BLaER1 (cell line): ENCODE results near the gene RNF141.
A peak's percentile ranks its signal among the peaks of the same experiment; 100 is the strongest.

Source experiments
- H3K27ac ChIP-seq: shearing (Covaris generic); formaldehyde crosslinking; 2 replicates; pipeline ENCODE4 v1.8.1; 2022
- H3K27me3 ChIP-seq: shearing (Covaris generic); formaldehyde crosslinking; 2 replicates; pipeline ENCODE4 v1.8.1; 2022
- H3K36me3 ChIP-seq: shearing (Covaris generic); formaldehyde crosslinking; 2 replicates; pipeline ENCODE4 v1.8.1; 2022
- H3K4me1 ChIP-seq: shearing (Covaris generic); formaldehyde crosslinking; 2 replicates; pipeline ENCODE4 v1.8.1; 2022
- H3K4me2 ChIP-seq: shearing (Covaris generic); formaldehyde crosslinking; 2 replicates; pipeline ENCODE4 v1.8.1; 2022
- H3K4me3 ChIP-seq: shearing (Covaris generic); formaldehyde crosslinking; 2 replicates; pipeline ENCODE4 v1.8.1; 2022
- H3K9ac ChIP-seq: shearing (Covaris generic); formaldehyde crosslinking; 2 replicates; pipeline ENCODE4 v1.8.1; 2022
- H3K9me3 ChIP-seq: shearing (Covaris generic); formaldehyde crosslinking; 2 replicates; pipeline ENCODE4 v1.8.1; 2022
- H4K20me1 ChIP-seq: shearing (Covaris generic); formaldehyde crosslinking; 2 replicates; pipeline ENCODE4 v1.8.1; 2022
- Cebpa-rat ChIP-seq: shearing (Covaris generic); IDR thresholded peaks from 2 replicates; pipeline ENCODE4 v1.8.1; 2022

RNF141 gene

DNA sequence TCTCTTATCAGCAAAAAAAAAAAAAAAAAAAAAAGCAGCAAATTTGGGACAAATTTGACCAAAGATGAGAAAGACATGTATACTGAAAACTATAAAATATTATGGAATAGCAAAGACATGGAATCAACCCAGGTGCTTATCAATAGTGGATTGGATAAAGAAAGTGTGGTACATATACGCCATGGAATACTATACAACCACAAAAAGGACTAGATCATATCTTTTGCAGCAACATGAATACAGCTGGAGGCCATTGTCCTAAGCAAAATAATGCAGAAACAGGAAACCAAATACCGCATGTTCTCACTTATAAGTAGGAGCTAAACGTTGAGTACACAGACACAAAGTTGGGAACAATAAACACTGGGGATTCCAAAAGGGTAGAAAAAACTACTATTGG is 1.8 kb upstream of the RNF141 start:
- TF ChIP-seq Cebpa-rat, result no peak
- Histone ChIP-seq H3K36me3 (no peaks in the 10 kb centered on the region), H3K4me3 (no peak overlapping the region), H3K9ac (no peak overlapping the region), H3K4me2 (no peak overlapping the region), H4K20me1 (no peaks in the 10 kb centered on the region), H3K27ac (no peak overlapping the region), H3K9me3 (peaks cover 25% of the 10 kb centered on the region), H3K27me3 (no peaks in the 10 kb centered on the region), H3K4me1 (peaks cover 18% of the 10 kb centered on the region)

DNA sequence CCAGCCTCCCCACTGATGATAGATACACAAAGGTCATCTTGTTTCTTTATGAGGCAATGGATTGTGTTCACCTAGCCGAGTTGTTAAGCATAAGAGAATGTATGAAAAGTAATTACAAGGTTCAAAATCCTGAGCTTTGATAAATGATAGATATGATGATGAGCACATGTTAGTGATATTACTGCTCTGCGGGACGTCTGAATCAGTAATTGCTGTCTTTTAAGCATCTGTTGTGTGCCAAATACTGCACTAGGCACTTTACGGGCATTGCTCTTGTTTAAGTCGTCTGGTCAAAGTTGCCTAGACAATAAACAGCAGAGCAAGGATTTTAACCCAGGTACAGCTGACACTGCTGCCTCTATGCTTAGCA is 559 bp upstream of the RNF141 start:
- peak overlapping the region; percentile 93; the same call in 1 of the 2 replicates for H3K4me3 ChIP-seq
- H3K9ac ChIP-seq, result no peak overlapping the region
- no peaks in the 10 kb centered on the region for H3K27me3 ChIP-seq
- H3K27ac ChIP-seq, result no peak overlapping the region
- TF ChIP-seq Cebpa-rat, result no peak
- H3K9me3 ChIP-seq, result peaks cover 25% of the 10 kb centered on the region
- H3K36me3 ChIP-seq, result no peaks in the 10 kb centered on the region
- H3K4me2 ChIP-seq, result peak overlapping the region; percentile 95
- peaks cover 18% of the 10 kb centered on the region for H3K4me1 ChIP-seq
- H4K20me1 ChIP-seq, result peaks cover 7% of the 10 kb centered on the region; the same call in 1 of the 2 replicates

GRCh38 chr11:10540546-10540914 is 457 bp downstream of the RNF141 start:
- Histone ChIP-seq H3K36me3 (no peaks in the 10 kb centered on the region), H3K27ac (peak overlapping the region; percentile 78), H3K9ac (peak overlapping the region; percentile 90), H3K4me2 (peak overlapping the region; percentile 95), H3K4me1 (peaks cover 18% of the 10 kb centered on the region), H3K4me3 (peak overlapping the region; percentile 93), H3K9me3 (peaks cover 25% of the 10 kb centered on the region), H3K27me3 (no peaks in the 10 kb centered on the region), H4K20me1 (peaks cover 14% of the 10 kb centered on the region; the same call in 1 of the 2 replicates)
- no peak for TF ChIP-seq Cebpa-rat

DNA sequence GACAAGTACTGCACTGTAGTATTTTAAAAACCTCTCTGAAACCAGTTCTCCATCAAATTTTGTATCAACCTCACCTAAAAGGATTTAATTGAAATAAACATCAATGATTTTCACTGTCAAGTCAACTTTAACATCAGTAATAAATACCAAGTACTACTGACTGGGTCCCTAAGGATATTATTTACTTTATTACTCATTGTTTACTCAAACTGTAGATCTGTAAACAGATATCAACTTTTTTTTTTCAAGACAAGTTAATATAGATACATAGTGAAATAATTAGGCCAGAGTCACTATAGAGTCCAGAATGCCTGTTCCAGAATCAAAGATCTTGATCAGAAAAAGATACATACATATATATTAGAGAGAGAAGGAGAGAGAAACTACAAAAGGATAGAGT is 1.6 kb downstream of the RNF141 start:
- peaks cover 9% of the 10 kb centered on the region for H3K4me1 ChIP-seq
- peaks cover 16% of the 10 kb centered on the region for H3K9me3 ChIP-seq
- no peaks in the 10 kb centered on the region for H3K27me3 ChIP-seq
- no peak overlapping the region for H3K27ac ChIP-seq
- peaks cover 14% of the 10 kb centered on the region; the same call in 1 of the 2 replicates for H4K20me1 ChIP-seq
- H3K4me3 ChIP-seq, result no peak overlapping the region
- H3K9ac ChIP-seq, result no peak overlapping the region
- H3K36me3 ChIP-seq, result no peaks in the 10 kb centered on the region
- no peak for TF ChIP-seq Cebpa-rat
- H3K4me2 ChIP-seq, result no peak overlapping the region

DNA sequence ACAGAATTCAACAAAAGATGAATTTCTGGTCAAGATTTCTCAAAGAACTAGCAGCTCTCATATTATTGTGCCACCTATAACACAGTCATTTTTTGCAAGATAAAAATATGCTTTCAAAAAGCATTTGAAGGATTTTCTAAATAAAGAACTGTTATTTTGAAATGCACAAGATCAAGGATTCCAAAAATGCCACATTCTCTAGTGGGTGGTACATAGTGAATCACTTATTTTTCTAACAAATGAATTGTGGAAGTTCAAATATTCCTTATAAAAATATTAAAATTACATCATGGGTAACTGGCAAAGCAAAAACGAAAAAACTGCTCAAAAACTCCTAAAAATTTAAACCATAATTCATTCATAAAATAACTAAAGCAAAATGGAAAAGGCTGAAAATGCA is 2.1 kb downstream of the RNF141 start:
- Histone ChIP-seq H3K27ac (no peak overlapping the region), H3K9me3 (peaks cover 12% of the 10 kb centered on the region), H3K27me3 (no peaks in the 10 kb centered on the region), H3K9ac (no peak overlapping the region), H3K4me1 (peaks cover 9% of the 10 kb centered on the region), H3K36me3 (no peaks in the 10 kb centered on the region), H3K4me2 (no peak overlapping the region), H3K4me3 (no peak overlapping the region), H4K20me1 (peaks cover 14% of the 10 kb centered on the region; the same call in 1 of the 2 replicates)
- no peak for TF ChIP-seq Cebpa-rat

DNA sequence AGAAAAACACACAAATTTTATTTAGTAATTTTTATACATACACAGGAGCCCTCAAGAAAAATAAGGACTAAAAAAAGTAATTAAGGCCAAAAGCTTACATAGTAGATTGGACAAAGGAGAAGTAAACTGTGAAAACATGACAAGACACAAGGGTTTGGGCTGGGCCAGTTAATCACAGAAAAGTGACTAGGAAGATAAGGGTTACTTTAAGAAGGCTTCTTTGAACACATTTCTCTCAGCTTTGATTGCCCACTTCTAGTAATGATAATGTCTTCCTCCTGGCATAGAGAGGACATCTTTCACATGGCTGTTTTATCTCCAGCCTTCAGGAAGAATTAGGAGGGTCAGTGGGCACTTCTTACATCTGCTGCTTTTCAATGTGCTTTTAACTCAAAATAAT is 3.4 kb downstream of the RNF141 start:
- Histone ChIP-seq H3K27me3 (no peaks in the 10 kb centered on the region), H3K4me1 (peaks cover 9% of the 10 kb centered on the region), H3K27ac (no peak overlapping the region), H4K20me1 (peaks cover 14% of the 10 kb centered on the region; the same call in 1 of the 2 replicates), H3K36me3 (peaks cover 5% of the 10 kb centered on the region; the same call in 1 of the 2 replicates), H3K4me3 (no peak overlapping the region), H3K9me3 (0 out of 2 replicates have a peak, but pooled peaks cover under 1% of the 10 kb centered on the region), H3K4me2 (no peak overlapping the region), H3K9ac (no peak overlapping the region)
- TF ChIP-seq Cebpa-rat, result no peak

DNA sequence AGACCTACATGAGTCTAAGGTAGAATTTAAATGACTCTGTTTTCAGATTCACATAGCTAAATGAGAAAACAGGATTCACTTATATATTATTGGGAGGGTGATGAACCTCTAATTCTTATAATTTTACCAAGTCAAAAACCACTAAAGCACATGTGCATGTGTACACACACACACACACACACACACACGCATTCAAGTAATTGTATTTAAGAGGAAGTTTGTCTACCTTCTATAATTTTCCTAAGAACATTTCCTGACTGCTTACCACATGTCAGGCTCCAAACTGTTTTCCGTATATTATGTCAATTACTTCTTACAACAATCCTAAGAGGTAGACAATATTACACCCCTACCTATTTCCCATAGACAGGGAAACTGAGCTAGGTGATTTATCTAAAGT is 6.7 kb downstream of the RNF141 start:
- H4K20me1 ChIP-seq, result peaks cover 14% of the 10 kb centered on the region; the same call in 1 of the 2 replicates
- H3K4me2 ChIP-seq, result no peak overlapping the region
- H3K4me3 ChIP-seq, result no peak overlapping the region
- peaks cover 18% of the 10 kb centered on the region for H3K36me3 ChIP-seq
- TF ChIP-seq Cebpa-rat, result no peak
- no peaks in the 10 kb centered on the region for H3K4me1 ChIP-seq
- no peak overlapping the region for H3K9ac ChIP-seq
- no peaks in the 10 kb centered on the region for H3K9me3 ChIP-seq
- no peaks in the 10 kb centered on the region for H3K27me3 ChIP-seq
- no peak overlapping the region for H3K27ac ChIP-seq

DNA sequence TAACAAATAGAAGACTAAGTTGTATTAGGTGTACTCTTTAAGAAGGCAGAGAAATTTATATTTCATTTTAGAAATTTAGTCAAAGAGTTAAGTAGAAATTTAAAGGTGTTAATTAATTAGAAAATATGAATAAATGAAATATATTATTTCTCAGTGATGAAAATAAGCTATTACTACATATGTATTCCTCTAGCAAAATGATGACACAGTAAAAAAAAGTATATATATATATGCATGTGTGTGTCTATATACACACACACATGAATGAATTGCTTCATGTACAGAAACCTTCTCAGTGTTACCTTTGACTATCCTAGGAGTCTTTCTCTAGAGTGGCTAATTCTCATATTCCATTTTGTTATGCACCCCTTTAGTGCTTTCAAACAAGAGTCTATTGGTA is 7.7 kb downstream of the RNF141 start:
- TF ChIP-seq Cebpa-rat, result no peak
- H3K4me2 ChIP-seq, result no peak overlapping the region
- no peaks in the 10 kb centered on the region for H3K9me3 ChIP-seq
- H3K36me3 ChIP-seq, result peaks cover 26% of the 10 kb centered on the region
- peaks cover 14% of the 10 kb centered on the region; the same call in 1 of the 2 replicates for H4K20me1 ChIP-seq
- H3K27me3 ChIP-seq, result no peaks in the 10 kb centered on the region
- H3K27ac ChIP-seq, result no peak overlapping the region
- H3K4me1 ChIP-seq, result no peaks in the 10 kb centered on the region
- H3K9ac ChIP-seq, result no peak overlapping the region
- no peak overlapping the region for H3K4me3 ChIP-seq

DNA sequence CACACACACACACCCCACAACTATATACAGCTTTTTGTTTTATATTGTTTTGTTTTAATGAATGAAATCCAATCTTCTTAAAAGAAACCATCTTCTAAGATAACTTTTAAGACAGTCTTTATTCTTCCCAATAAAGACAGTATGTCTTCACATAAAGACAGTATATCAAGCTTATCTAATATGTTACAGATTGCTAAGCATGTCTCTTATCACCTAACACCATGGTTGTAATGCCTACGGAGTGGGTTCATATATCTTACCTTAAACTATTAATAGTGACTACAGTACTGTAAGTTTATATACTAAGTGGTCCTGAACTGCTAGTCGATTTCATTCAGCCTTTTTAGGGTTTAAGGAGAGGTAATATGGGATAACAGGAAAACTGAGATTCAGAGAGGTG is 8.5 kb downstream of the RNF141 start:
- Histone ChIP-seq H3K36me3 (peaks cover 28% of the 10 kb centered on the region), H3K27ac (no peak overlapping the region), H3K4me2 (no peak overlapping the region), H3K9ac (no peak overlapping the region), H3K27me3 (no peaks in the 10 kb centered on the region), H3K4me1 (no peaks in the 10 kb centered on the region), H3K9me3 (no peaks in the 10 kb centered on the region), H4K20me1 (peaks cover 14% of the 10 kb centered on the region; the same call in 1 of the 2 replicates), H3K4me3 (no peak overlapping the region)
- no peak for TF ChIP-seq Cebpa-rat

DNA sequence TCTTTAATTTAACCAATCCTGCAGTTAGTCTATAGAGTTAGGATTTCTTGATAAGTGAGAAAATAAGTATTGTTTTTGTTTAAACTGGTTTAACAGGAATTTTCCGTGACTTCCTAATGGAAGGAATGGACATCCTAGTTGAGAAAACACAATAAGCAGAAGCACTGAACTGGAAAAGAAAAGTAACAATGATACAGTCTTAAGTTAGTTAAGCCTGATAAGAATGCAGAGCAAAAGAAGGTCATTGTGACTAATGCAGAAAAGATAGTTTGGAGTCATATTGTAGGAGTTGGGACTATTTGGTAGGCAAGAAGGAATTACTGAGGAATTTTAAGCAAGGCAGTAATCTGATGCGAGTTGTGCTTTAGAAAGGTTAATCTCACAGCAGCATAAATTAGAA is 11.7 kb downstream of the RNF141 start:
- Histone ChIP-seq H3K4me3 (no peak overlapping the region), H3K9ac (no peak overlapping the region), H3K27ac (no peak overlapping the region), H3K4me1 (no peaks in the 10 kb centered on the region), H3K4me2 (no peak overlapping the region), H3K36me3 (peaks cover 57% of the 10 kb centered on the region), H3K9me3 (no peaks in the 10 kb centered on the region), H4K20me1 (no peaks in the 10 kb centered on the region), H3K27me3 (no peaks in the 10 kb centered on the region)
- no peak for TF ChIP-seq Cebpa-rat

DNA sequence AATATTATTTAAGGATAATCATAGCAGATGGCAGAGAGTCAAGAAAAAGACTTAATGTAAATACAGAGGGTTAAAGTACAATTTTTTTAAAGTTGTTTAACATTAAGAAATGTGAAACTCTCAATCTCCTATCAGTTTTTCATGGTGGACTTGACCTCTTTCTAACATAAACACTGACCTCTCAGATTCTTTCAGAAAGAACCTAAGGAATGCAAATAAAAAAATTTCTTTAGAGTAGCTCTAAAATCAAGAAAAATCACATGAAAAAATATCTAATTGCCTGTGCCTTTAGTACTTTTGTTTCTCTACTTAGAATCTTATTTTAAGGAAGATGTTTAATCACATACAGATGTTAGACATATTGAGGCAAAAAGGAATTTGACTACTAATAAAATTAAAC is 12.9 kb downstream of the RNF141 start:
- no peak overlapping the region for H3K4me3 ChIP-seq
- no peak overlapping the region for H3K4me2 ChIP-seq
- H3K9ac ChIP-seq, result no peak overlapping the region

More for the DNA sequence above, 12.9 kb downstream of the RNF141 start:
- no peak for TF ChIP-seq Cebpa-rat
- Histone ChIP-seq H3K27me3 (no peaks in the 10 kb centered on the region), H3K4me1 (no peaks in the 10 kb centered on the region), H3K36me3 (peaks cover 66% of the 10 kb centered on the region), H3K9me3 (no peaks in the 10 kb centered on the region), H3K27ac (no peak overlapping the region), H4K20me1 (no peaks in the 10 kb centered on the region)
